CD14-positive monocyte (primary cell): Measurements from ENCODE around the gene STXBP5. TPM values are rescaled to one million over a fixed set of nuclear protein-coding genes. Genes with fewer than 3 reads are reported as not detected.

Source experiments
- DNase-seq, 3 donors: peaks; one replicate each; pipeline ENCODE4 v3.0.0-alpha.2; 2011 to 2022
- H2AFZ ChIP-seq: 2 replicates; pipeline ENCODE4 v1.6.0; 2012; ENCODE audit warnings: mild to moderate bottlenecking, low read depth, low read length, inconsistent platforms; ENCODE audit not compliant: insufficient read depth, poor library complexity, severe bottlenecking
- H3K27ac ChIP-seq, 2 donors: 1 replicate in 1 of 2; 2 replicates in 1 of 2; pipeline ENCODE4 v1.5.1; 2012 to 2013; ENCODE audit warnings: low read length in 2 of 2, control low read depth in 1 of 2, inconsistent platforms in 1 of 2, low read depth in 1 of 2, mild to moderate bottlenecking in 1 of 2
- H3K27me3 ChIP-seq, 2 donors: one replicate each; pipeline versions ENCODE4 v1.6.0 to v1.6.1; 2011 to 2013; ENCODE audit warnings: low read length in 2 of 2; ENCODE audit not compliant: control insufficient read depth in 2 of 2, insufficient read depth in 2 of 2
- H3K36me3 ChIP-seq, 2 donors: replicated peaks in 1 of 2; 1 replicate in 1 of 2; 2 replicates in 1 of 2; pipeline versions ENCODE4 v1.5.1 to v1.6.1; 2012 to 2013; ENCODE audit warnings: low read length in 2 of 2, control low read depth in 1 of 2, inconsistent platforms in 1 of 2, mild to moderate bottlenecking in 1 of 2; ENCODE audit not compliant: insufficient read depth in 2 of 2, control insufficient read depth in 1 of 2
- H3K4me1 ChIP-seq, 2 donors: 1 replicate in 1 of 2; 2 replicates in 1 of 2; pipeline versions ENCODE4 v1.5.1 to v1.6.1; 2012 to 2013; ENCODE audit warnings: low read length in 2 of 2, control low read depth in 1 of 2, inconsistent platforms in 1 of 2, mild to moderate bottlenecking in 1 of 2, moderate library complexity in 1 of 2; ENCODE audit not compliant: insufficient read depth in 2 of 2, control insufficient read depth in 1 of 2
- H3K4me2 ChIP-seq: replicated peaks from 2 replicates; pipeline ENCODE3; 2012; ENCODE audit warnings: low read length, moderate library complexity, mild to moderate bottlenecking; ENCODE audit not compliant: poor library complexity, severe bottlenecking; ENCODE audit errors: extremely low read depth
- H3K4me3 ChIP-seq, 3 experiments: fragments of 200-600 bp in 1 of 3; sonication (generic) in 1 of 3; replicated peaks in 1 of 3; 1 replicate in 2 of 3; 2 replicates in 1 of 3; pipeline ENCODE4 v1.5.1; 2011 to 2013; ENCODE audit warnings: low read length in 3 of 3, mild to moderate bottlenecking in 3 of 3, control low read depth in 2 of 3, low read depth in 2 of 3, inconsistent platforms in 1 of 3, moderate library complexity in 1 of 3
- H3K79me2 ChIP-seq: 2 replicates; pipeline ENCODE4 v1.6.0; 2012; ENCODE audit warnings: mild to moderate bottlenecking, control low read depth, inconsistent platforms, low read length, moderate library complexity; ENCODE audit not compliant: insufficient read depth
- H3K9ac ChIP-seq: 2 replicates; pipeline ENCODE4 v1.6.0; 2017; ENCODE audit warnings: low read length, mild to moderate bottlenecking; ENCODE audit not compliant: insufficient read depth, poor library complexity, severe bottlenecking
- H3K9me3 ChIP-seq, 2 donors: replicated peaks in 1 of 2; 1 replicate in 1 of 2; 2 replicates in 1 of 2; pipeline versions ENCODE4 v1.5.1 to v1.6.1; 2012 to 2013; ENCODE audit warnings: low read length in 2 of 2, control low read depth in 1 of 2; ENCODE audit not compliant: control insufficient read depth in 1 of 2, insufficient read depth in 1 of 2
- H4K20me1 ChIP-seq: 2 replicates; pipeline ENCODE4 v1.6.0; 2012; ENCODE audit warnings: mild to moderate bottlenecking, low read length, control low read depth, moderate library complexity; ENCODE audit not compliant: insufficient read depth
- H3K27ac Mint-ChIP-seq, 7 donors: one replicate each; pipeline ENCODE4 v1.8.0; 2020; ENCODE audit warnings: mild to moderate bottlenecking in 7 of 7, mixed read lengths in 7 of 7, moderate library complexity in 6 of 7, inconsistent platforms in 2 of 7
- H3K27me3 Mint-ChIP-seq, 3 donors: one replicate each; pipeline ENCODE4 v1.8.0; 2021 to 2022; ENCODE audit warnings: low read depth in 3 of 3, mild to moderate bottlenecking in 3 of 3, mixed read lengths in 3 of 3, moderate library complexity in 3 of 3, inconsistent platforms in 1 of 3
- H3K36me3 Mint-ChIP-seq, 2 donors: one replicate each; pipeline ENCODE4 v1.8.0; 2020; ENCODE audit warnings: mixed read lengths in 2 of 2, inconsistent platforms in 1 of 2, mild to moderate bottlenecking in 1 of 2
- H3K4me1 Mint-ChIP-seq: one replicate; pipeline ENCODE4 v1.8.0; 2020; ENCODE audit warnings: mild to moderate bottlenecking, mixed read lengths
- H3K4me3 Mint-ChIP-seq, 2 donors: one replicate each; pipeline ENCODE4 v1.8.0; 2020; ENCODE audit warnings: mild to moderate bottlenecking in 2 of 2, mixed read lengths in 2 of 2, moderate library complexity in 1 of 2
- H3K9me3 Mint-ChIP-seq, 7 donors: one replicate each; pipeline ENCODE4 v1.8.0; 2020 to 2022; ENCODE audit warnings: mixed read lengths in 7 of 7, mild to moderate bottlenecking in 6 of 7, moderate library complexity in 6 of 7, inconsistent platforms in 2 of 7
- CTCF ChIP-seq: fragments of 200-600 bp; IDR thresholded peaks from one replicate; pipeline ENCODE4 v1.8.0; 2022; ENCODE audit warnings: antibody characterized with exemption, mild to moderate bottlenecking
- whole genome bisulfite sequencing: methylation state at CpG from one replicate; pipeline ENCODE4 v1.1.5; 2013; ENCODE audit warnings: missing lambda C conversion rate; ENCODE audit not compliant: insufficient coverage; 5-methylcytosine and 5-hydroxymethylcytosine counted together
- intact Hi-C, 2 donors: fragments of 100-400 bp; cut with micrococcal nuclease; formaldehyde crosslinking; loops; one replicate each; pipeline versions ENCODE4 v1.15.0 to v1.15.1; 2023
- polyA plus RNA-seq, 3 donors: library from polyadenylated mRNA; depleted of rRNA in 1 of 3; unstranded in 2 of 3; stranded (reverse) in 1 of 3; fragments of 300-500 nt in 2 of 3; fragments of >200 nt in 1 of 3; fragmentation: Illumina TruSeq in 2 of 3; gene quantifications; 1 replicate in 2 of 3; 2 replicates in 1 of 3; pipeline ENCODE4 v1.2.3, GENCODE V29; 2012 to 2021
- small RNA-seq: library from RNA; depleted of rRNA; stranded (forward); fragments of <200 nt; gene quantifications from one replicate; pipeline ENCODE3, GENCODE V24; 2012; ENCODE audit warnings: low read depth; ENCODE audit not compliant: insufficient read length

STXBP5 gene
- polyA plus RNA-seq, 3 donors: 1.5 to 8.8 (median 2.0) TPM

- H3K27ac ChIP-seq: no peak overlapping the region
- no peaks in the 10 kb centered on the region for H3K4me1 Mint-ChIP-seq
- H3K36me3 ChIP-seq: no peaks in the 10 kb centered on the region
- no peaks in the 10 kb centered on the region for H3K36me3 Mint-ChIP-seq
- WGBS: 80% methylated on average over 1 of the region's 3 CpGs
- no peak for DNase-seq
- peaks cover 3 to 16% (median 8%) of the 10 kb centered on the region in 7 donors for H3K9me3 Mint-ChIP-seq
- no peak overlapping the region for H3K4me3 ChIP-seq
- H3K79me2 ChIP-seq: no peaks in the 10 kb centered on the region
- H3K27ac Mint-ChIP-seq: no peak overlapping the region
- H3K4me2 ChIP-seq: no peak overlapping the region
- H4K20me1 ChIP-seq: no peaks in the 10 kb centered on the region
- H3K4me3 Mint-ChIP-seq: no peak overlapping the region
- H3K27me3 Mint-ChIP-seq: peaks cover 0 to 2% (median 1%) of the 10 kb centered on the region in 3 donors
- H3K9me3 ChIP-seq: peaks cover 0 to 7% of the 10 kb centered on the region in 2 donors
- TF ChIP-seq CTCF: no peak
- no peak overlapping the region for H3K9ac ChIP-seq
- no peak overlapping the region for H2AFZ ChIP-seq
- H3K4me1 ChIP-seq: no peaks in the 10 kb centered on the region
- intact Hi-C loops: no loop called here
- H3K27me3 ChIP-seq: no peaks in the 10 kb centered on the region
Observed at GRCh38 chr6:147437615-147438014, 233.4 kb downstream of the STXBP5 start.

- Histone ChIP-seq H3K4me3 (no peak overlapping the region), H4K20me1 (no peaks in the 10 kb centered on the region), H3K36me3 (no peaks in the 10 kb centered on the region), H2AFZ (no peak overlapping the region), H3K27ac (no peak overlapping the region), H3K79me2 (no peaks in the 10 kb centered on the region), H3K27me3 (no peaks in the 10 kb centered on the region), H3K9me3 (peaks cover 0 to 7% of the 10 kb centered on the region in 2 donors), H3K4me1 (no peaks in the 10 kb centered on the region), H3K9ac (no peak overlapping the region), H3K4me2 (no peak overlapping the region)
- Mint-ChIP-seq H3K4me3 (no peak overlapping the region), H3K4me1 (no peaks in the 10 kb centered on the region), H3K27ac (no peak overlapping the region), H3K9me3 (peaks cover 2 to 13% (median 7%) of the 10 kb centered on the region in 7 donors), H3K36me3 (no peaks in the 10 kb centered on the region), H3K27me3 (peaks cover 0 to 2% (median 1%) of the 10 kb centered on the region in 3 donors)
- TF ChIP-seq CTCF: no peak
- 92% methylated on average over 6 of the region's 9 CpGs for WGBS
- intact Hi-C loops: no loop called here
- DNase-seq: no peak
Observed at GRCh38 chr6:147438758-147439528, 234.7 kb downstream of the STXBP5 start.

Small RNA genes lying within 50 kb of the gene (small RNA-seq; reads per million reads assigned to genes)
- not detected for gene AL355365.1
